ENCODE results near the gene SNRNP48. TPM values are rescaled to one million over a fixed set of nuclear protein-coding genes. Genes with fewer than 3 reads are reported as not detected.

The SNRNP48 gene, protein sequence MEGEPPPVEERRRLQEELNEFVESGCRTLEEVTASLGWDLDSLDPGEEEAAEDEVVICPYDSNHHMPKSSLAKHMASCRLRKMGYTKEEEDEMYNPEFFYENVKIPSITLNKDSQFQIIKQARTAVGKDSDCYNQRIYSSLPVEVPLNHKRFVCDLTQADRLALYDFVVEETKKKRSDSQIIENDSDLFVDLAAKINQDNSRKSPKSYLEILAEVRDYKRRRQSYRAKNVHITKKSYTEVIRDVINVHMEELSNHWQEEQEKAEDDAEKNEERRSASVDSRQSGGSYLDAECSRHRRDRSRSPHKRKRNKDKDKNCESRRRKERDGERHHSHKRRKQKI
- polyA plus RNA-seq (2013, experiment 1 of 2; ENCODE audit: insufficient read length), result 13.7 TPM
- polyA plus RNA-seq (2013, experiment 2 of 2; ENCODE audit: insufficient read length), result 16.6 TPM

DNA sequence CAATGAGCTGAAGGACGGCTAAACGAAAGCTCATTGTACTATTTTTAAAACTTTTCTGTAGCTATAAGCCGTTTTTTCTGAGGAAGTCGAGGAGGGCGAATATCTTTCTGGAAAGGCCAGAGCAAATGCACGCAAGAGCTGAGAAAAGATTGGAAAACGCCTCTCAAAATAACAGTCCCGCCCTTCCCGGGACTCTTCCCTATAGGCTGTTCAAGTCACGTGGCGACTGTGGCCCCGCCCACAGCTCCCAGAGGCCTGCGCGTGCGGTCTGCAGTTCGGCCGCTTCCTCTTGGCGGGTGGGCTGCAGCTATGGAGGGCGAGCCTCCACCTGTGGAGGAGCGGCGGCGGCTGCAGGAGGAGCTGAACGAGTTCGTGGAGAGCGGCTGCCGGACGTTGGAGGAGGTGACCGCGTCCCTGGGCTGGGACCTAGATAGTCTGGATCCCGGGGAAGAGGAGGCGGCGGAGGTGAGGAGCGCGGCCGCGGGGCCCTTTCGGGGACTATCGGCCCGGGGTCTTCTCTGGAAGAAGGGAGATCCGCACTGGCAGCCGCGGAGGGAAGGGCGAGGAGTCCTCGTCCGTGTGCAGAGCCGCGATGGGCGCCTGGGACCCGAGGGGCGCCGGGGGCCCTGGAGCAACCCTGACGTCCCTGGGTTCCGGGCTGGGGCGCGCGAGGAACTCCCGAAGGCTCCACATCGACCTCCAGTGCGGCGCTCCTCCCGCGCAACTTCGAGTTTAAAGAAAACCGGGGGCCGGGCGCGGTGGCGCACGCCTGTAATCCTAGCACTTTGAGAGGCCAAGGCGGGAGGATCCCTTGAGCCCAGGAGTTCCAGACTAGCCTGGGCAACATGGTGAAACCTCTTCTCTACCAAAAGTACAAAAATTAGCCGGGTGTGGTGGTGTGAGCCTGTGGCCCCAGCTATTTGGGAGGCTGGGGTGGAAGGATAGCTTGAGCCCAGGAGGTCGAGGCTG lies at the start of gene SNRNP48:
Gene SNRNP48 (plus strand): TSS at position 250 of the 969 bp plus-strand sequence. CDS start 60 bp downstream, at position 310.
- peak; percentile 94 for DNase-seq

DNA sequence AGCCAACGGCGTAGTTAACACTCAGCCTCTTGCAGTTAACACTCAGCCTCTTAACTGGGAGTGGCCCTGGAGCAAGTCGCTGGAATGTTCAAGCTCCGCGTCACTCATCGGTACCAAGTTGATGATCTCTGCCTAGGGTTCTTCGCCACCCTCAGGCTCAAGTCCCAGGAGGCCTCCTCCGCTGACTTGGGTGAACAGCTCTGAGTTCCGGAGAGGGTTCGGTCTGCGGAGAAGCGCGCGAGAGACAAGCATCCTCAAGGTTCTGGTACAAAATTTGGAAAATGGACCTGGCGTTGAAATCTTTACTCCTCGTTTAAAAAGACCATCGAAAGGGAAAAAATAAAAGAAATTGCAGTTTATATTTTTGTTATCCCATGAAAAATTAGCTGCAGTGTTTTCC lies 49.4 kb upstream of the SNRNP48 start:
- DNase-seq, result peak; percentile 58

DNA sequence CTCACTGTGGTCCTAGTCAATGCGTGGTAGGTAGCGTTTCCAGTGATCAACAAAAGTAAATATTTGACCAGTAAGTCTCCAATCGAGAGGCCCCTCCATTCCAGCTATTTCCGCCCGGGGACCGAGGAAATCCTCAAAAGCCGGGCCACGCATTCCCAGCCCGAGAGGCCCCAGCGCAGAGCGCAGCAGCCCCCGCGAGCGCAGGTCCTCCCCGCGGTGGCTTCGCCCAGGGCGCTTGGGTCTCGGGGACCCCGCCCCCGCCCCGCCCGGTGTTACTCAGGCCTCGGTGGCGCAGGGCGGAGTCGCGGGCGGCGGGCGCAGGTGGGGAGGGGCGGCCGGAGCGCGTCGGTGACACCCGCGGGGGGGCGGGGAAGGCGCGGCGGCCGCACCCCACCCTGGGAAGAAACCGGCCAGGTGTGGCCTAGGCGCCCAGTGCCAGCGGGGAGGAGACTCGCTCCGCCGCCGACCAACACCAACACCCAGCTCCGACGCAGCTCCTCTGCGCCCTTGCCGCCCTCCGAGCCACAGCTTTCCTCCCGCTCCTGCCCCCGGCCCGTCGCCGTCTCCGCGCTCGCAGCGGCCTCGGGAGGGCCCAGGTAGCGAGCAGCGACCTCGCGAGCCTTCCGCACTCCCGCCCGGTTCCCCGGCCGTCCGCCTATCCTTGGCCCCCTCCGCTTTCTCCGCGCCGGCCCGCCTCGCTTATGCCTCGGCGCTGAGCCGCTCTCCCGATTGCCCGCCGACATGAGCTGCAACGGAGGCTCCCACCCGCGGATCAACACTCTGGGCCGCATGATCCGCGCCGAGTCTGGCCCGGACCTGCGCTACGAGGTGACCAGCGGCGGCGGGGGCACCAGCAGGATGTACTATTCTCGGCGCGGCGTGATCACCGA lies 48.6 kb upstream of the SNRNP48 start, which contains the start of gene DSP:
Gene DSP (plus strand): TSS at position 497 of the 890 bp plus-strand sequence. CDS start 245 bp downstream, at position 742.
- DNase-seq, result peak; percentile 66

DNA sequence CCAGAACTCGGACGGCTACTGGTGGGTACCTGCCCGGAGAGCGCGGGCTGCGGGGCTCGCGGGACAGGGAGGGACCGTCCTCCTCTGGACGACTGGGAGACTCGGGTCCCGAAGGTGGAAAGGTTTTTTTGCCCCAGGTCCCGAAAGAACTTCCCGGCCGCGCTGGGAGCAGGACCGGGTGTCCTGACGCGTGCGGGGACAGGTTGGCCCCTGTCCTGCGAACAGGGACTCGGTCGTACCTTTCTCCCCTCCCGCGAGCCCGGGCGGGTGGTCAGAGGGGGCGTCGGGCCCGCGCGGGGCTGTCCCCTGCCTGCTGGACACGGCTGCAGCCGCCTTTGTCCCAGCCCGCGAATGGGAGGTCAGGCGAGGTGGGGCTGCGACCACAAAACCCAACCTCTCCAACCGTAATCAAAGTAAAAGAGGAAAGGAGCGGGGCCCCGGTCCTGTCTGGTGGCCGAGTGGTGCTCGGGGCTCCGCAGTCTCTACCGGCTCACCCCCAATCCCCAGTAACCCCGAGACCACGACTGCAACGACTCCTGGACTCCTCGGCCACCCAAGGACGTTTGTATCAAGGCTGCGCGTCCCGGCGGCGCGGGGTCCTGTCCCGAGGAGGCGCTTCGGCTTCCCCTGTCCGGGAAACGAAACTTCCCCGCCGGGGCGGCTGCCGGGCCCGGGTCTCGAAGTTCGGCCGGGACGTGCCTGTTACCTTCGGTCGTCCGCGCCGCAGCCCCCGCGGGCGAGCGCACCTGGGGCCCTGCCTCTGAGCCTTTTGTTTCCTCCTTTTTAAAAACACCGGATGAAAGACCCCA lies 47.7 kb upstream of the SNRNP48 start:
- peak; percentile 24 for DNase-seq

DNA sequence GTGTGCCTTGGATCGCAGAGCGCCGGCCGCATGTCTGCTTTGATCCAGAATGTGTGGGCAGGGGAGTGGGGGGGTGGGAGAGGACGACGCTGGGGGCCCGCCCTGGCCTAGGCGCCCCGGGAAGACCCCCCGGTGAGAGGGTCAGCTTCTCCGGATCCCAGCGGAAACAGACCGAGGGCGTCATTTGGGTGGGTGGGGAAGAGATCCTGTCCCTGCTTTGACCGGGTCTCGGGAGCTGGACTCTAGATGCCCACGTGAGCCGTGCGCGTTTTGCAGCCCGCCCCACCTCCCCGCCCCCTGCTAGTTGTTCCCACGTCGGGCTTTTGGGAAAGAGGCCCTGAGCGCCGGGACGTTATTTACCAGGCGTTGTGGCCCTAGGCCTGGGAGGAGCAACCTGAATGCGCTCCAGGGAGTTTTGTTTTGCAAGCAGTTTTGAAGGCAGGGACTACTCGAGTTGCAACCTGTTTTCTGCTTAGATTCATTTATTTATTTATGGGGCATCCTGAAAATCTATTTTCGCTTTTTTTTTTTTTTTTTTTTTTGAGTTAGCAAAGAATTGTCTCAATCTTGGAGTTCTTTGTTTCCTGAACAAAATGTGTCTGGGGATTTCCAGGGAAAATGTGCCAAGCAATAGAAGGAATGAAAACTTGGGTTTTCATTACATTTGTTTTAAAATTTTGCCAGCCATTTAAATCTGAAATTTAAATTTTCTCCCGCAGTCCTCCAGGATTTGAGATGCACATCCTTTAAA lies 46.9 kb upstream of the SNRNP48 start:
- DNase-seq, result peak; percentile 74

DNA sequence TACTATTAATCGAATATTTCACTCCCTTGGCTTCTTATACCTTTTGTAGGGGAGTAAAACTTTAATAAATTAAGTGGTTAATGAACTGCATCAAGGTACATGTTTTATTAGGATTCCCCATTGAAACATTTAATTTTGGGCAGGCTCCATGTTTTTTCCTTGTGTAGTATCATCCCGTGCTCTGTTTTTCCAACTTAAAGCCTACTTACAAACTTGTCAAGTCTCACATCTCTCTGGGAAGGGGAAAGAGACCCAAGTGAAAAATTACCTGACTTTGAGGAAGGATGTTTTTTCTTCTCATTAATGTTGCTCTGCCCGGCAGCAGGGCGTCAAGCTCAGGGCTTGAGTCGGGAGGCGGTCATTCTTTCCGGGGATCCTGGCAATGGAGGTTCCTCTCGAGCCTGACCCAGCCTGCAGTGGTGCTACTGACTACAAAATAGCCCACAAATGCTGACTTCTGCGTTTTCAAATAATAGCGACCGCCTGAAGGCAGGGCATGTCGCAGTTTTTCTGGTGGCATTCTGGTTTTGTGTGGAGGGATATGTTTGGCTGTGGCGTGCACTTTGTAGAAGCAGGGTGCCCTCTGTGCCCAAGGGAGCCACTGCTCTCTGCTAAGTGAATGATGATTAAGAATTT lies 46.1 kb upstream of the SNRNP48 start:
- peak; percentile 12 for DNase-seq

DNA sequence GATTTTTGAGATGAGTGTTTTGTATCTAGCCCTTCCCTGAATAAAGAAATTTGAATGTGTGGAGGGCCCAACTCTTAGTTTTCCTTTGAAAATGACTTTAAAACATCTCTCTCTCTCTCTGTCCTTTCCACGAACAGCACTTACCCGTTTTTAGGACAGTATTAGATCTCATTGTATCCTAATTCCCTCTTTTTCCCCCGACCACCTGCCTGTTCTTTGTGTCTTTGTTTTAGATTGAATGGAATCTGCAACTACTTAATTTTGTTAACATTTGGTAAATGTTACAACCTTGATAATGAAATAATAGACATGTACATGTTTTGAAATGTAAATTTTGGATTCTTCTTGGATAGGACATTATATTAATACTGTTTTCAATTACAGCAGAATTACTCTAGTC lies 45.4 kb upstream of the SNRNP48 start:
- no peak for DNase-seq

DNA sequence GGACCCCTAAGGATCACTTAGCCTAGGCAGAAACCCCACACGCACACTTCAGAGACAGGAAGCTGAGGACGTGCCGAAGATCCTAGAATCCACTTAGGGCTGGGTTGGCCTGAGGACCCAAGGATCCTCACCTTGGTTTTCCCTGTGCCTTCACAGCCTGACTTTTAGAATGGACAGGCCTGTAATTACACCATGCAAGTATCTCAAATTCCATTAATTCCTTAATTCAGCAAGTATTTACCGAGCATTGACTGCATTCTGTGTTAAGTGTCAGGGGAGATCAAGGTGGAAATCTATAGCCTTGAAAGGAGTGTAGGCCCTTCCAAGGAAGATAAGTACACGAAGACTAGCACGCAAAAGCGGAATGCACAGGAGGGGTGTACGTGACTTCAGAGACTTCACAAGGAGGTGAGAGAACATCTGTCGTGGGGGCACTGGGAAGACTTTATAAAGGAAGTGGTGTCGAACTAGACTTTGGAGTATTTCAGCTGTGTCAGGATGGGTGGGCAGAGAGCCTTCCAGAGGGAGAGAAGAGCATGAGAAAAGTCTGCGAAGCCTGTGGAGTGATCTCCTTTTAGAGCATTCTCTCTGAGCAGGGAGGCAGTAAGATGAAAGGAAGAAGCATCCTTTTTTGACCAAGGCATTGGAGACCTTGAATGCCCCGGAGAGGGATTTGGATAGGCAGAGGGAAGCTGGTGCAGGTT lies 44.5 kb upstream of the SNRNP48 start:
- DNase-seq, result no peak

DNA sequence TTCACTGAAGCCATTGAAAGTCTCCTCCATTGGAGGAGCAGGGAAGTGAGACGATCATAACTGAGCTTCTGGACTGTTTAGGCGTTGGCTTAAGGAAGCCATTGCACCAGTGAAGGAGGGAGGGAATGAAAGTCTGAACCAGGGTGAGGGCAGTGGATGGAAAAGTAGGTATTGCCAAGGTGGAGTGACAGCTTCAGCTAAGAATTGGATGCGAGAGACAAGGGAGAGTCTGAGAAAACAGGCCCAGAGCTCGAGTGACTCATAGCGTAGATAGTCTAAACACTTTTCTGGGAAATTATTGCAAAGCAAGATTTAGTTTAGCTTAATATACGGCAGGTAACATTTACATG lies 44.0 kb upstream of the SNRNP48 start:
- peak; percentile 22 for DNase-seq

DNA sequence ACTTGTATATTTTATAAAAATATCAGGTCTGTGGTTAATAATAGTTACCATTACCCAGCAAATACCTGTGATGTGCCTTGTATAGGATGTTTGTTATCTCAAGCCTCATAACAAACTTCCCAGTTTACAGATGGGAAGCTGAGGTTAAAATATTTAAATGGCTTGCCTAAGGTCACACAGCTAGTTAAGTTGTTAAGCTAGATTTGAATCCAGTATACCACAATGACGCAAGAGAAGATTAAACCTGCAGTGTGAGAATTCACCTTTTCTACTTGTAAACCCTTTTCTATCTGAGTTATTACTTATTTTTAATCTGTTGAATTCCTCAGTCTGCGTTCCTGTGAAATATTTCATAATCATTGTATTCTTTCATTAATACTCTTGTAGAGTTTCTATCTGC lies 43.6 kb upstream of the SNRNP48 start:
- DNase-seq, result no peak

DNA sequence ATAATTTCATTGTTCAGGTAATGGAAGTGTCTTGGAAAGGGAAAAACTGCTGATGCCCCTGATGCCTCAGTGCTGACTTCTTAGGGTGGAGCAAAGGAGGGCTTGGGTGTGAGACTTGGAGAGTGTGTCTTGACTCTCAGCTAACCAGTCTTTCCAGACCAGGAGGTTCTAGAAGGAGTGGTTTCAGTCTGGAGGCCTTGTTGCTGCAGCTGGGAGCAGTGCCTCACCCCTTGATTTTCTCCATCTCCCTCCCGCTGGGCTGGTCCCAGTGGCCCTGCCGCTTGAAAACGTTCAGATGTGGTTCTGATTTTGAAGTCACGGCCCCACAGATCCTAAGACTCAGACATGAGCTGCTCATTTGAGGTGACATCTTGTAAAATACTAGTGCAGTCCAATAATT lies 43.1 kb upstream of the SNRNP48 start:
- no peak for DNase-seq

DNA sequence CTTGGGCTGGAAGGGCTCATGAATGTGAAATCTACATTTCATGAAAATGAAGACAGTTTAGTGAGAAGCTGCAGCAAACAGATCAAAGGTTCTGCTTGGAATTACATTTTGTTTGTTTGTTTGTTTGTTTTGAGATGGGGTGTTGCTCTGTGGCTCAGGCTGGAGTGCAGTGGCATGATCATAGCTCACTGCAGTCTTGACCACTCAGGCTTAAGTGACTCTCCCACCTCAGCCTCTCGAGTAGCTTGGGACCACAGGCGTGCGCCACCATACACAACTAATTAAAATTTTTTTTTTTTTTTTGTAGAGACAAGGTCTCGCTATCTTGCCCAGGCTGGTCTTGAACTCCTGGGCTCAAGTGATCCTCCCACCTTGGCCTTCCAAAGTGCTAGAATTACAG lies 42.7 kb upstream of the SNRNP48 start:
- DNase-seq, result no peak

DNA sequence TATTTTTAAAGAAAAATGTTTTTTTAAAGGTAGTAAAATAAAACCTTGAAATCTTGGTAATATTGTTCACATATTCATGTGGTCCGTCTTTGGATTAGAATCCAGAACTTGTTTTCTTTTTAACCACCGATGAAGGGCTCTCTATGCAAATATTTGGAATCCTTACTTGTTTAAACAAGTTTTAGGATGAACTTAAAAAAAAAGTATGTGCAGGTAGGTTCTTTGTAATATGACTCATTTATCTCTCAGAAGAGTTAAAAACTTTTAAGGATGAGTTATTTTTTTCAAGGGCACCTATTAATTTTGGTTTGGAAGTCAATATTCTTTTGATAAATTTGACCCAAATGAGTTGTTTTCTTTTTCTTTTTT lies 39.6 kb upstream of the SNRNP48 start:
- no peak for DNase-seq

DNA sequence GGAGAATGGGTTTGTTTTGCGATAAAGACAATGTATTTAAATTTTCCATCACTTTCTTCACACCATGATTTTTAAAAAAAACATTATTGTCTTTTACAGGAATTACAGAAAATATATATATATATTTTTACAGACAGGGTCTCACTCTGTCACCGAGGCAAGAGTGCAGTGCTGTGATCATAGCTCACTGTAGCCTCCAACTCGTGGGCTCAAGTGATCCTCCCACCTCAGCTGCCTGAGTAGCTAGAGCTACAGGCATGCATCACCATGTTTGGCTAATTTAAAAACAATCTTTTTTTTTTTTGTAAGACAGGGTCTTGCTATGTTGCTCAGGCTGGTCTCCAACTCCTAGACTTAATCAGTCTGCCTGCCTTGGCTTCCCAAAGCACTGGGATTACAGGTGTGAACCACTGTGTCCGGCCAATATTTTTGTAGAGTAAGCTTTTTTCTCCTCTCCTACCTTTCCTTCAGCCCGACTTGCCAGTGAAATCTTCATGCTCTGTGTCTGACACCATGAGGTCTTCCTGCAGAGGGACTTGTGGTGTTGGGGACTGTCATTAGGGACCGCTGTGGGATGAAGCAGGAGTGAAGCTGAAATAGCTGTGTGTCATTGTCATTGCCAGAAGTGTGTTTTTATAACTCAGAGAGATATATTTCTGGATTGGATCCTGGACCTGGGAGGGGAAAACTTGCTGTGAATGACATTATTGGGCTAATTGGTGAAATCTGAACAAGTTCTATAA lies 35.3 kb upstream of the SNRNP48 start:
- peak; percentile 7 for DNase-seq

DNA sequence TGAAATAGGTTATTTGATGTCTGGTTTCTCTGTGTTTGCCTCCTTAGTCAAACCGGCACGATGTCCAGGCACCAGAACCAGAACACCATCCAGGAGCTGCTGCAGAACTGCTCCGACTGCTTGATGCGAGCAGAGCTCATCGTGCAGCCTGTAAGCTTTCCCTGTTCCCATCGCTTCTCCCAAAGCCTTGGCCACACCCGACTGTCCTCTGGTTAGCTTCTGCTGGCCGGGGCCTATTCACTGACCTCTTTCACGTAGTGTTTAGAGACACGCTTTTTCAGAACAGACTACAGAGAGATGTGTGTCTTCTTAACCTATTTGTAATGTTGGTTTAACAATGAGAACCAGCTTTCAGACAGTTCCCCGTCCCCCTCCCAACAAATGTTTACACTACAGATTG lies 34.3 kb upstream of the SNRNP48 start:
- no peak for DNase-seq

DNA sequence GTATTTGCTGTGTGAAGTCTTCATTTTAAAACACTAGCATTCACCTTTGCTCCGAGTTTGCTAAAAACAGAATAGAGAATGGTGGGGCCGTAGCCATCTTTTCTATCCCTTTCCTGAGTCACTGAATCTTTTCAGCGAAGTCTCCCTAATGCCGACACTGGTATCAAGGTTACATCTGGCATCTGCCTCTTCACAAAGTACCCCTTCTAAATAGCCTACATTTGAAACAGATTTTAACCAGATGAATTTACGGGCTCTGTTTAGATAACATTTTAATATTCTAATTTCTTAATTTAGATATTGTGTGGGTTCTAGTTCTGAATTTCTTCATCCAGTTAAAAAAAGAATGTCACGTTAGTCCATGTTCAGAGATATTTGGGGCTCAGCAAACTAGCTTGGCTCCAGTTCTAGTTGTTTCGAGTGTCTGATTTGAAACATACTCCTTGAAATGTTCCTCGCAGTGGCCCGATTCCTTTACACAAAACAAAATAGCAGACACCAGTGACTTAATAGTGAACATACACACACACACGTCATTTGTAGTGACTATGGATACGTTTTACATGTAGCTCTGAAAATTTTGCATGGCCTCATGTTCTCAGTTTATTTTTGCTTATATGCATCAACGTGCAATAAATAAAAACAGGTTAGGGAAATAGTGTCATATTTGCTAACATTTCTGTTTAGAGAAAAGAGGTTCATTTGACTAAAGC lies 33.4 kb upstream of the SNRNP48 start:
- DNase-seq, result no peak

DNA sequence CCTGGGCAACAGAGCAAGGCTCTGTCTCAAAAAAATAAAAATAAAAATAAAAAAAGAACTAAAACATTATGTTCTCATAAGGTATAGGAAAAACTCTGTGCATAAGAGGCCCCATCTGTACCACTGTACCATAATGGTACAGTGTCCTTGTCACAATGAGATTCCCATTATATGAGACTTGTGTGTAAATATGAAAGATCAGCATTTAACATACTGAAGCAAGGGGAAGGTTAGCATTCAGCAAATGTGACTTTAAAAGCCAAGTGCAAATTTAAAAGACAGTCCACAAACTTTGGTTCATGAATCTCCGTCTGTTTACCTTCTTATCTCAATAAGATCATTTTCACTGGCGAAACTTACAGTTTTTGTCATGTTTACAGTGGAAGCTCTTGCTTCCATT lies 32.3 kb upstream of the SNRNP48 start:
- no peak for DNase-seq

DNA sequence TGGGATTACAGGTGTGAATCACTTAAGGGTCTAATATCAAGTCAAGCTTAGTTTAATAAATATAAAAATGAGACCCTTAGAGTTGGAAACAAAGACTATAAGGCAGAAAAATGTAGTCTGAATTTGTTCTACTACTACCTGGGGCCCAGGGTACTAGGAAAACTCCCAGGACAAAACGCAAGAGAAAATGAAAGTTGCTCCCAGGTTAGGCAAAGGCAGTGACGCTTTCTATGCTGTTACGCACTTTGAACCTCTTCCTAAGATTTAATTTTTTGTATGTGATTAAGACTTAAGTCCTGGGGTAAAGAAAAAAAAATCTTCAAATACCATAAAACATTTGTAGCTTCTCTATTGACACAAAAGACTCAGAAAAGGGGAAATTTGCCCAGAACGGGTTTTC lies 31.2 kb upstream of the SNRNP48 start:
- no peak for DNase-seq
